Thoracic aorta (tissue), 2 donors: ENCODE measurements around the gene MICU1. TPM values are rescaled to one million over a fixed set of nuclear protein-coding genes. Genes with fewer than 3 reads are reported as not detected.

Experiments
- ATAC-seq: fragments of 150-250 bp; one replicate; pipeline ENCODE4 v1.8.0; 2017; ENCODE audit warnings: low read depth; ENCODE audit not compliant: insufficient number of reproducible peaks, low FRiP score
- DNase-seq: peaks from one replicate; pipeline ENCODE4 v3.0.0-alpha.2; 2020; ENCODE audit warnings: low spot score
- H3K27ac ChIP-seq, 2 donors: fragments of 200-600 bp; sonication (generic); 1 replicate in 1 of 2; 2 replicates in 1 of 2; pipeline ENCODE4 v1.5.1; 2016; ENCODE audit warnings: mild to moderate bottlenecking in 2 of 2, moderate library complexity in 2 of 2
- H3K27me3 ChIP-seq: fragments of 200-600 bp; sonication (generic); replicated peaks from 2 replicates; pipeline ENCODE4 v1.6.0; 2016; ENCODE audit warnings: mild to moderate bottlenecking; ENCODE audit not compliant: insufficient read depth
- H3K36me3 ChIP-seq: fragments of 200-600 bp; sonication (generic); one replicate; pipeline ENCODE4 v1.5.1; 2016
- H3K4me1 ChIP-seq, 2 donors: fragments of 200-600 bp; sonication (generic); 1 replicate in 1 of 2; 2 replicates in 1 of 2; pipeline versions ENCODE4 v1.5.1 to v1.6.0; 2016; ENCODE audit warnings: low read depth in 2 of 2, mild to moderate bottlenecking in 1 of 2; ENCODE audit not compliant: control insufficient read depth in 1 of 2
- H3K4me3 ChIP-seq: fragments of 200-600 bp; sonication (generic); 2 replicates; pipeline ENCODE4 v1.5.1; 2016; ENCODE audit warnings: mild to moderate bottlenecking
- H3K9me3 ChIP-seq: fragments of 200-600 bp; sonication (generic); 2 replicates; pipeline ENCODE4 v1.5.1; 2016
- CTCF ChIP-seq: fragments of 200-600 bp; sonication (generic); IDR thresholded peaks from one replicate; pipeline ENCODE4 v1.5.1; 2019; ENCODE audit warnings: antibody characterized with exemption
- total RNA-seq, 2 donors: library from RNA; depleted of rRNA; stranded (reverse); fragments of >200 nt; gene quantifications; one replicate each; pipeline versions ENCODE4 v1.1.0 to v1.2.3, GENCODE V29; 2016

Gene MICU1
- total RNA-seq, 2 donors from 2014 or later: 37.4 to 63.5 TPM

DNA sequence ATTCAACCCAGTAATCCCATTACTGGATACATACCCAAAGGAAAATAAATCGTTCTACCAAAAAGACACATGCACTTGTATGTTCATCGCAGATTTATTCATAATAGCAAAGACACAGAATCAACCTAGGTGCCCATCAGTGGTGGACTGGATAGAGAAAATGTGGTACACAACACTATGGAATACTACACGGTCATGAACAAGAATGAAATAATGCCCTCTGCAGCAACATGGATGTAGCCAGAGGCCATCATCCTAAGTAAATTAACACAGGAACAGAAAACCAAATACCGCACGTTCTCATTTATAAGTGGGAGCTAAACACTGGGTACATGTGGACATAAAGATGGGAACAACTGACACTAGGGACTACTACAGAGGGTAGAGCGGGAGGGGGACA is 120.4 kb downstream of the MICU1 start:
- Histone ChIP-seq H3K9me3 (peaks cover 2% of the 10 kb centered on the region), H3K27ac (no peak overlapping the region), H3K4me1 (peaks cover 0 to 5% of the 10 kb centered on the region in 2 donors), H3K27me3 (no peaks in the 10 kb centered on the region), H3K36me3 (no peaks in the 10 kb centered on the region), H3K4me3 (no peak overlapping the region)
- DNase-seq (no peak), ATAC-seq (no peak)
- TF ChIP-seq CTCF: no peak

- H3K36me3 ChIP-seq: no peaks in the 10 kb centered on the region
- peaks cover 0 to 5% of the 10 kb centered on the region in 2 donors for H3K4me1 ChIP-seq
- ATAC-seq (no peak), DNase-seq (no peak)
- H3K4me3 ChIP-seq: no peak overlapping the region
- H3K27me3 ChIP-seq: no peaks in the 10 kb centered on the region
- no peak overlapping the region for H3K27ac ChIP-seq
- H3K9me3 ChIP-seq: peaks cover 2% of the 10 kb centered on the region
- TF ChIP-seq CTCF: no peak
These were observed 122.0 kb downstream of the MICU1 start for GRCh38 chr10:72503694-72504438.

DNA sequence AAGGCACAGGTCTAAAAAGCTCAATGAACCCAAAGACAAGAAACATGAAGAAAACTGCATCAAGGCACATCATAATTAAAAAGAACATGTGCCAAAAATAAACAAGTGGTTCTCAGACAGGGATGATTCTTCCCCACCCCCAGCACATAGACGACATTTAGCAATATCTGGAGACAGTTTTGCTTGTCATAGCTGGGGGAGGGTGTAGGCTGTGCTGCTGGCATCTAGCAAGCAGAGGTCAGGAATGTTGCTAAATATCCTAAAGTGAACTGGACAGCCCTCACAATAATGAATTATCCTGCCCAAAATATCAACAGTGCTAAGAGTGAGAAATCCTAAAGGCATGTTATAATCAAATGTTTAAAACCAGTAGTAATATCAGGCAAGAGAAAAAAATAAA is 122.6 kb downstream of the MICU1 start:
- Histone ChIP-seq H3K4me3 (no peak overlapping the region), H3K4me1 (peaks cover 0 to 5% of the 10 kb centered on the region in 2 donors), H3K36me3 (no peaks in the 10 kb centered on the region), H3K27me3 (no peaks in the 10 kb centered on the region), H3K27ac (no peak overlapping the region), H3K9me3 (peaks cover 2% of the 10 kb centered on the region)
- no peak for ATAC-seq
- no peak for TF ChIP-seq CTCF
- no peak for DNase-seq

GRCh38 chr10:72502581-72502980 is 123.3 kb downstream of the MICU1 start:
- Histone ChIP-seq H3K4me3 (no peak overlapping the region), H3K36me3 (no peaks in the 10 kb centered on the region), H3K27ac (no peak overlapping the region), H3K4me1 (peaks cover 0 to 5% of the 10 kb centered on the region in 2 donors), H3K27me3 (no peaks in the 10 kb centered on the region), H3K9me3 (peaks cover 2% of the 10 kb centered on the region)
- ATAC-seq (no peak), DNase-seq (no peak)
- no peak for TF ChIP-seq CTCF

- Histone ChIP-seq H3K27me3 (no peaks in the 10 kb centered on the region), H3K9me3 (peaks cover 2% of the 10 kb centered on the region), H3K4me3 (no peak overlapping the region), H3K4me1 (peaks cover 0 to 5% of the 10 kb centered on the region in 2 donors), H3K27ac (no peak overlapping the region), H3K36me3 (no peaks in the 10 kb centered on the region)
- no peak for DNase-seq
- no peak for TF ChIP-seq CTCF
- no peak for ATAC-seq
These were observed 126.2 kb downstream of the MICU1 start for GRCh38 chr10:72499701-72500100.
